CD4-positive, alpha-beta T cell treated with Interleukin-6 at 100 ng/mL for 8 hours (primary cell): ENCODE data around the gene MAN1C1.
A peak's percentile ranks its signal among the peaks of the same experiment; 100 is the strongest.
"Not testable (repeated sequence)": the region's sequence is repeated elsewhere in the genome, so short reads cannot be mapped to it uniquely, and the experiment has no call there.

Experiments used
- DNase-seq: peaks from one replicate; pipeline ENCODE4 v3.0.0-alpha.2; 2020; ENCODE audit warnings: mixed read lengths, low spot score

The MAN1C1 gene

GRCh38 chr1:25583519-25584370, 32.8 kb upstream of the MAN1C1 start:
- no peak for DNase-seq

GRCh38 chr1:25586181-25586588, 30.4 kb upstream of the MAN1C1 start:
- DNase-seq: no peak

GRCh38 chr1:25587290-25587689, 29.3 kb upstream of the MAN1C1 start:
- no peak for DNase-seq

GRCh38 chr1:25588224-25588623, 28.4 kb upstream of the MAN1C1 start:
- not testable (repeated sequence) for DNase-seq

- DNase-seq: not testable (repeated sequence)
Measured at GRCh38 chr1:25588786-25589185, 27.8 kb upstream of the MAN1C1 start.

GRCh38 chr1:25590096-25590824, 26.3 kb upstream of the MAN1C1 start:
- DNase-seq: no peak

GRCh38 chr1:25593861-25594260, 22.7 kb upstream of the MAN1C1 start:
- DNase-seq: no peak

GRCh38 chr1:25594971-25595370, 21.6 kb upstream of the MAN1C1 start:
- no peak for DNase-seq

- not testable (repeated sequence) for DNase-seq
Measured at GRCh38 chr1:25596641-25597040, 19.9 kb upstream of the MAN1C1 start.

GRCh38 chr1:25598879-25599278, 17.7 kb upstream of the MAN1C1 start:
- no peak for DNase-seq

GRCh38 chr1:25599969-25600610, 16.5 kb upstream of the MAN1C1 start:
- DNase-seq: no peak

- DNase-seq: not testable (repeated sequence)
Measured at GRCh38 chr1:25600971-25601699, 15.5 kb upstream of the MAN1C1 start.

GRCh38 chr1:25603779-25604538, 12.6 kb upstream of the MAN1C1 start:
- DNase-seq: not testable (repeated sequence)

GRCh38 chr1:25607123-25607522, 9.5 kb upstream of the MAN1C1 start:
- DNase-seq: no peak

GRCh38 chr1:25608488-25609178, 8.0 kb upstream of the MAN1C1 start:
- peak; percentile 90 for DNase-seq

GRCh38 chr1:25609921-25610320, 6.7 kb upstream of the MAN1C1 start:
- no peak for DNase-seq

GRCh38 chr1:25610822-25611630, 5.6 kb upstream of the MAN1C1 start:
- DNase-seq: no peak

- DNase-seq: no peak
Measured at GRCh38 chr1:25611843-25612242, 4.7 kb upstream of the MAN1C1 start.

GRCh38 chr1:25612421-25612820, 4.2 kb upstream of the MAN1C1 start:
- no peak for DNase-seq

- DNase-seq: no peak
Measured at GRCh38 chr1:25613091-25613490, 3.5 kb upstream of the MAN1C1 start.
